NB4 (cell line): Measurements from ENCODE around the gene BRD3.

Source experiments
- MYC ChIP-seq: IDR thresholded peaks from 2 replicates; pipeline ENCODE4 v1.6.1; 2011; ENCODE audit warnings: low read depth, low read length
- POLR2A ChIP-seq: IDR thresholded peaks from 2 replicates; pipeline ENCODE4 v1.6.1; 2011; ENCODE audit warnings: mild to moderate bottlenecking; ENCODE audit not compliant: insufficient read length; ENCODE audit errors: extremely low read depth
- TF ChIP-seq, protein P1 (sequence below): IDR thresholded peaks from one replicate; pipeline ENCODE4 v1.5.1; 2012; ENCODE audit warnings: low read depth, low read length

DNA sequence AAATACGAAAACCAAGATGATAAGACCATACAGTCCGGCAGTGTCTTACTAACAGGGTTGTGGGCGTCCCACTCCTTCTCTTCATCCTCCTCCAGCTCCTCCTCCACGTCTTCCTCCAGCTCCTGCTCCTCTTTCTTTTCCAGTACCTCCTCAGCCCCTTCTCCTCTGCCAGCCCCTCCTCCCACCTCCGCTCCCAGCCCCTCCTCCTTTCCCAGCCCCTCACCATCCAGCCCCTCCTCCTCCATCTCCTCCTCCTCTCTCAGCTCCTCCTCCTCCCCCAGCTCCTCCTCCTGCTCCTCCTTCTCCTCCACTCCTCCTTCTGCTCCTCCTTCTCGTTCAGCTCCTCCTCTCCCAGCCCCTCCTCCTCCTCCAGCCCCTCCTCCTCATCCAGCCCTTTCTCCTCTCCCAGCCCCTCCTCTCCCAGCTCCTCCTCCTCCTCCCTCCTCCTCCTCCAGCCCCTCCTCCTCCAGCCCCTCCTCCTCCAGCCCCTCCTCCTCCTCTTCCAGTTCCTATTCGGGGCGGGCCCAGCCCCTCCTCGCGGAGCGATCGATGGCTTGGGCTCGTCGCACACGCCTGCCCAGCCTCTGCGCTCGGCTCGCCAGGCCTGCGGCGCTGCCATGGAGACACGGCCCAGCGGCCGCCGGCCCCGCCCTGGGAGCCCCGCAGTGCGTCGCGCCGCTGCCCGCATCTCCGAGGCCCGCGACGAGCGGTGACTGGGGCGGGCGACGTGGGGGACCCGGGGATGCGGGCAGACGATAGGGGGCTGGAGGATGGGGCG, 42.8 kb downstream of the BRD3 start, which contains the start of gene BRD3OS:
- TF ChIP-seq, protein P1, sequence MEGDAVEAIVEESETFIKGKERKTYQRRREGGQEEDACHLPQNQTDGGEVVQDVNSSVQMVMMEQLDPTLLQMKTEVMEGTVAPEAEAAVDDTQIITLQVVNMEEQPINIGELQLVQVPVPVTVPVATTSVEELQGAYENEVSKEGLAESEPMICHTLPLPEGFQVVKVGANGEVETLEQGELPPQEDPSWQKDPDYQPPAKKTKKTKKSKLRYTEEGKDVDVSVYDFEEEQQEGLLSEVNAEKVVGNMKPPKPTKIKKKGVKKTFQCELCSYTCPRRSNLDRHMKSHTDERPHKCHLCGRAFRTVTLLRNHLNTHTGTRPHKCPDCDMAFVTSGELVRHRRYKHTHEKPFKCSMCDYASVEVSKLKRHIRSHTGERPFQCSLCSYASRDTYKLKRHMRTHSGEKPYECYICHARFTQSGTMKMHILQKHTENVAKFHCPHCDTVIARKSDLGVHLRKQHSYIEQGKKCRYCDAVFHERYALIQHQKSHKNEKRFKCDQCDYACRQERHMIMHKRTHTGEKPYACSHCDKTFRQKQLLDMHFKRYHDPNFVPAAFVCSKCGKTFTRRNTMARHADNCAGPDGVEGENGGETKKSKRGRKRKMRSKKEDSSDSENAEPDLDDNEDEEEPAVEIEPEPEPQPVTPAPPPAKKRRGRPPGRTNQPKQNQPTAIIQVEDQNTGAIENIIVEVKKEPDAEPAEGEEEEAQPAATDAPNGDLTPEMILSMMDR: no peak
- TF ChIP-seq MYC: peak; percentile 64
- peak; percentile 23 for TF ChIP-seq POLR2A
